AG09309 (cell line): Measurements from ENCODE around the gene SOX13.

Experiments used
- DNase-seq: peaks from one replicate; pipeline ENCODE4 v3.0.0-alpha.2; 2010; ENCODE audit warnings: low read depth
- H3K4me3 ChIP-seq: 2 replicates; pipeline ENCODE4 v1.5.1; 2011; ENCODE audit warnings: mild to moderate bottlenecking, low read depth, low read length, moderate library complexity; ENCODE audit not compliant: control insufficient read depth
- CTCF ChIP-seq: IDR thresholded peaks from 2 replicates; pipeline ENCODE4 v1.5.1; 2011; ENCODE audit warnings: mild to moderate bottlenecking, low read depth, low read length, inconsistent platforms; ENCODE audit not compliant: insufficient read depth, control insufficient read depth; ENCODE audit errors: missing control alignments

SOX13 gene

GRCh38 chr1:204072931-204073836 is at the start of gene SOX13:
TSS of gene SOX13 (plus strand) at chr1:204073115. CDS start at chr1:204112916, 39,801 bp downstream.
- peak; percentile 62 for DNase-seq
- peak; percentile 39 for TF ChIP-seq CTCF
- H3K4me3 ChIP-seq = peak within 1 kb of the TSS; percentile 90

GRCh38 chr1:204025917-204026707 is 46.8 kb upstream of the SOX13 start:
- TF ChIP-seq CTCF = no peak
- H3K4me3 ChIP-seq = no peak overlapping the region
- DNase-seq = no peak

- H3K4me3 ChIP-seq = no peak overlapping the region
- TF ChIP-seq CTCF = no peak
- no peak for DNase-seq
Measured at GRCh38 chr1:204027446-204027845, 45.5 kb upstream of the SOX13 start.

GRCh38 chr1:204029016-204029415 is 43.9 kb upstream of the SOX13 start:
- no peak overlapping the region for H3K4me3 ChIP-seq
- no peak for DNase-seq
- no peak for TF ChIP-seq CTCF

- H3K4me3 ChIP-seq = no peak overlapping the region
- no peak for DNase-seq
- TF ChIP-seq CTCF = no peak
Measured at GRCh38 chr1:204031098-204031710, 41.7 kb upstream of the SOX13 start.

- DNase-seq = no peak
- TF ChIP-seq CTCF = no peak
- no peak overlapping the region for H3K4me3 ChIP-seq
Measured at GRCh38 chr1:204032642-204033235, 40.2 kb upstream of the SOX13 start.
